ENCODE results near the gene CIZ1. TPM values are rescaled to one million over a fixed set of nuclear protein-coding genes. Genes with fewer than 3 reads are reported as not detected.

The CIZ1 gene
- total RNA-seq, 1 experiment from 2014 or later, result 56.6 TPM

DNA sequence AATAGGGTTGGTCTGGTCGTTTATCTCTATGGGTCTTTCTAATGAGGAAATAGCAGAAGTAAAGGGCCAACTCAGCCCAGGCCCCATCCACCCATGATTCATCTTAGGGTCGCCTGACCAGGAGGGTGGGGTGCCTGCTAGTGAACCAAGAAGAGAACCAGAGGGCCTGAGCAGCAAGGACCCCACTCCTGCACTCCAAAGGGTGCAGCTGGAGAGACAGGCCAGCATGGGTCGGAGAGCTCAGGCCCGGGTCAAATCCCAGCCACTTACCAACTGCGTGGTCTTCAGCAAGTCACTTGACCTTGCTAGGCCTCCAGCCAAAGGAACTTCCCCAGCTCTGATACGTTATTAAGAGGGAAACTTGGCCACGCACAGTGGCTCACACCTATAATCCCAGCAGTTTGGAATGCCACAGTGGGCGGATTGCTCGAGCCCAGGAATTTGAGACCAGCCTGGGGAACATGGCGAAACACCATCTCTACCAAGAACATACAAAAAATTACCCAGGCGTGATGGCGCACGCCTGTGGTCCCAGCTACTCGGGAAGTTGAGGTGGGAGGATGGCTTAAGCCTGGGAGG is 27.0 kb downstream of the CIZ1 start:
- no peak for DNase-seq (ENCODE audit: extremely low read depth, low read depth)

DNA sequence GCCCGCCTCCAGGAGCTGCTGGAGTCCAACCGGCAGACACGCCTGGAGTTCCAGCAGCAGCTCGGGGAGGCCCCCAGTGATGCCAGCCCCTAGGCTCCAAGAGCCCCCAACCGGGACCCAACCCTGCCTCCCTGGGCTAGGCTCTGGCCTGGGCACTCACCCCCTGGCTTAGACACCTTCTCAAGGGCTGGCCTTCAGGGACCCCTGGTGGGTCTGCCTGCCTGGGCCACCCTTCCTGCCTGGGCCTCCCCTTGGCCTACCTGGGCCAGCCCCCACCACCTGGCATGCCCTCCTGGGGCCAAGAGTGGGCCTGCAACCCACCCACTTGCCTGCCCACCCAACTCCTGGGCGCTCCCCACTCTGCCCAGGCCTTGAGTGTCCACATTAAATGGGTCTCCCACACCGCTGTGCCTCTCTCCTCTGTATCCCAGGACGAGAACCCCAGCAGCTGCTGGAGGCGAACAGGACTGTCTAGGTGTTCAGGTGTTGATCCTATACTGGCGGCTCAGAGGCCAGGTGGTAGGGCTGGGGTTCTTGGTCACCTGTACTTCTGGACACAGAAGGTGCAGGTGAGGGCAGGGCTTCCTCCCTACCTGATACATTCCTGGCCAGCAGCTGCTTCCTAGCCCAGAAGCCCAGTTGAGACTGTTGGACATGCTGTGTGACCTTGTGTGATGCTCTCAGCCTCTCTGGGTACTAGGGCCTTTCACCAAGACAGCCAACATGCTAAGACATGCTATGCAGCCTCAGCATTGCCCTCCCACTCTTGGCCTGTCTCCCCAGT is 27.7 kb downstream of the CIZ1 start:
- DNase-seq (ENCODE audit: extremely low read depth, low read depth), result no peak

DNA sequence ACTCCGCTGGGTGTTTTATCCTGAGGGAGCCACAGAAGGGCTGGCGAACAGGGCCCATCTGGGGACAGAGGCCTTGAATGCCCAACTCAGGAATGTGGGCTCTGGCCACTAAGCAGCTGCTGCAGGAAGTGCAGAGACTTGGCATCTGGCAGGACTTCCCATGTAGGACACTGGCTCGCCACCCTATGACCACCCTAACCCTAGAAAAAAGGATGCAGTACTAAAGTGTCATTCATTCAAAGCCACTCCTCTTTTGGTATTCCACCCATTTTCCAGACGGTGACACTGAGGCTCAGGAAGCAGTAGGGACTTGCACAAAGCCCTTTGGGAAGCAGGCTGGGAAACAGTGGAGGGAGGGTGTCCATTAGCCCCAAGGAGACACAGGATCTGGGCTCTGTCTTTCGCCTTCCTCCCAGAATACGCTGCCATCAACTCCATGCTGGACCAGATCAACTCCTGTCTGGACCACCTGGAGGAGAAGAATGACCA is 28.3 kb downstream of the CIZ1 start:
- DNase-seq (ENCODE audit: extremely low read depth, low read depth), result no peak

DNA sequence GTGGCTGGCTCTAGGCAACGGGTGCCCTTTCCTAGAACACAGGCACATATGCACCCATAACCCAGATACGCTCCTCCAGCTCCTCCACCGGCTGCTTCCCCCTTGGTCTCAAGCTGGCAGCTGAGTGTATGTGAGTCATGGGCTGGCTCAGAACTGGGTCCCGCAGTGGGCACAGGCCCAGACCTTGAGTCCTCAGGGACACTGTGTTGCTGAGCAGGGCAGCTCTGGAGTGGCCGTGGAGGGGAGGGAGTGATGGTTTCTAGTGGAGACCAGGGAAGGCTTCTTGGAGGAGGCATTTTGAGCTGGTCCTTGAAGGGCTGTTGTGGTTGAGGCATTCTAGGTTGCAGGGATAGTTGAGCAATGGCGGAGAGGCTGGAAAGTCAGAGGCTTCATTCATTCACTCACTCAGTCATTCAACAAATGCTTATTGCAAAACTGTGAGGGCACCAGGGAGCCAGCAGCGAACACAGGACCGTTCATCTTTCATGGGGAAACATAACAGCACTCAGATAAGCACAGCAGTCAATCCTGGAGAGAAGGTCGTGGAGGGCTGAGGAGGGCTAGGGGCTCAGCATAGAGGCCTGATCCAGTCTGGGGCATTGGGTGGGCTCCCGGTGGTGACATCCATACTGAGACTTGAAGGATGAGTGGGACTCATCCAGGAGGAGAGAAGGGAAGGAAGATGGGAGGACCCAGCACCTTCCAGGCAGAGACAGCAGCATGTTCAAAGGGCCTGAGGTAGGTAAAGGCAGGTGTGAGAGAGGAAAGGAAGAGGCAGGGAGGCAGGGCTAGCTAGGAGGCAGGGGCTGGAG is 29.0 kb downstream of the CIZ1 start:
- no peak for DNase-seq (ENCODE audit: extremely low read depth, low read depth)

DNA sequence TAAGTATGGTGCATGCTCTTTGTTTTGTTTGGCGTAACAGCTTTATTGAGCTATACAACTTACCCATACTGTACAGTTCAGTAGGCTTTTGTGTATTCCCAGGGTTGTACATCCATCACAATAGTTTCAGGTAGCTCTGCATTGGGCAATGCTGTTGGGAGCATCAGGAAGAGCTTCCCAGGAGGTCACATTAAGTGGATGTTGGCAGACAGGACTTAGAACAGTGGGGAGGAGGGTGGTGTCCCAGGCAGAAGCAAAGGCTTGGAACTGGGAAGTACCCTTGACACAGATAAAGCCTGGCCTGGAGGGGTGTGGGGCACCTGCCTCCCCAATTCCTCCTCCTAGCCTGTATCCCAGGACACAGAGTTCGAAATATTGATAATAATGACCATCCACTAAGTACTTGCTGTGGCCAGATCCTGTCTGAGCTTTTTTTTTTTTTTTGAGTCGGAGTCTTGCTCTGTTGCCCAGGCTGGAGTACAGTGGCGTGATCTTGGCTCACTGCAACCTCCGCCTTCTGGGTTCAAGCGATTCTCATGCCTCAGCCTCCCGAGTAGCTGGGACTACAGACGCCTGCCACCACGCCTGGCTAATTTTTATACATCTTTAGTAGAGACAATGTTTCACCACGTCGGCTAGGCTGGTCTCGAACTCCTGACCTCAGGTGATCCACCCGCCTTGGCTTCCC is 30.0 kb downstream of the CIZ1 start:
- DNase-seq (ENCODE audit: extremely low read depth, low read depth), result no peak

DNA sequence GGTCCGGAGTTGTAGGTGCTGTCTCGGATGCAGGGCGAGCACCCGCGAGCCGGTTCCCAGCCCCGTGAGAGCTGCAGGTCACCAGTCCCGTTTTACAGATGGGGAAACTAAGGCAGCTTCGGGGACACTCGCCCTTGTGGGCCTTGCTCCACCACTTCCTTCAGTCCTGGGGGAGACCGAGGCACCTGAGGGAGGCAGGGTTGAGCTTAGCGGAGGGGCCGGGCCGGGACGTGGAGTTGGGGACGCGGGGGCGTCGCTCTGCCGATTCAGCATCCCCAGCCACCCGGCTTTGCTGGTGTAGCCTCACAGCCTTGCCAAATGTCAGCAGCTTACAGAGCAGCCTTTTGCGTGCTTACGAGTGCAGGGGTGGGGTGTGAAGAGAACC is 30.8 kb downstream of the CIZ1 start:
- DNase-seq (ENCODE audit: extremely low read depth, low read depth), result no peak

DNA sequence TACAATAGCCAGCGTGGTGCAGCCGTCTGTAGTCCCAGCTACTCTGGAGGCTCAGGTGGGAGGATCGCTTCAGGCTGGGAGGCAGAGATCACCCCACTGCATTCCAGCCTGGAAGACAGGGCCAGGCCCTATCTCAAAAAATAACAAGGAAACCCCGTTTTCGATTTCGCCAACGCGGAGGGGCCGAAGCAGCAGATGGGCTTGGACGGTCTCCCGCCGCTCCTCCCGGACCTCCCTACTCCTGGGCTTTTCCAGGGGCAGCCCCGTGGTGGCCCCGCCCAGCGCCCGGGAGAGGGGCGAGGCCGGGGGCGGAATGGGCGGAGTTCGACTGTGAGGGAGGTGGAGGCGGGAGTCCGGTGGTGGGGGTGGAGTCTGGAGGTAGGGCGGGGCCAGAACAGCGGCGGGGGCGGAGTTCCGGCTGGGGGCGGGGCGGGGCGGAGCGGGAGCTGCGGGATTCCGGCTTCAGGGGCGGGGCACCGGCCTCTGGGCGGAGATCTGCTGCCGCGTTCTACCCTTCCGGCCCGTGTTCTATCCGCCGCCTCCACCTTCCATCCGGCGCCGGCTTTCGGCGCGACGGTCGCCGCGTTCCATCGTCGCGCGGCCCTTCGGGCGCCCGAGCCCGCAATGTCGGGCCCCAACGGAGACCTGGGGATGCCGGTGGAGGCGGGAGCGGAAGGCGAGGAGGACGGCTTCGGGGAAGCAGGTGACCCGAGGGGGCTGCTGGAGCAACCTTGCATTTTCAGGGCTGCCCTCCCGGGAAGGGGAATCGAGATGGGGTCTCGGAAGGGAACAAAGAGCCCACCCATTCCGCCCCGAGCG is 31.4 kb downstream of the CIZ1 start, which contains the start of gene BBLN:
TSS of gene BBLN (plus strand) at position 482 of the 819 bp plus-strand sequence. CDS start at position 625, 143 bp downstream.
- peak; percentile 92 for DNase-seq (ENCODE audit: extremely low read depth, low read depth)

DNA sequence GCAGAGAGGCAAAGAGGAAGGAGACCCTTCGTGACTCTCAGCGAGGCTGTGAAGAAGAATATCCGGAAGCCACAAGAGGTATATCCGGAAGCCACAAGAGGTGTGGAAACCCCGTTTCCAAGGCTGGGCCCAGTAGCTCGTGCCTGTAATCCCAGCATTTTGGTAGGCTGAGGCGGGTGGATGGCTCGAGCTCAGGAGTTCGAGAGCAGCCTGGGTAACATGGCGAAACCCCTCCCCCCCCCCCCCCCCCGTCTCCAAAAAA is 31.9 kb downstream of the CIZ1 start:
- DNase-seq (ENCODE audit: extremely low read depth, low read depth), result no peak

DNA sequence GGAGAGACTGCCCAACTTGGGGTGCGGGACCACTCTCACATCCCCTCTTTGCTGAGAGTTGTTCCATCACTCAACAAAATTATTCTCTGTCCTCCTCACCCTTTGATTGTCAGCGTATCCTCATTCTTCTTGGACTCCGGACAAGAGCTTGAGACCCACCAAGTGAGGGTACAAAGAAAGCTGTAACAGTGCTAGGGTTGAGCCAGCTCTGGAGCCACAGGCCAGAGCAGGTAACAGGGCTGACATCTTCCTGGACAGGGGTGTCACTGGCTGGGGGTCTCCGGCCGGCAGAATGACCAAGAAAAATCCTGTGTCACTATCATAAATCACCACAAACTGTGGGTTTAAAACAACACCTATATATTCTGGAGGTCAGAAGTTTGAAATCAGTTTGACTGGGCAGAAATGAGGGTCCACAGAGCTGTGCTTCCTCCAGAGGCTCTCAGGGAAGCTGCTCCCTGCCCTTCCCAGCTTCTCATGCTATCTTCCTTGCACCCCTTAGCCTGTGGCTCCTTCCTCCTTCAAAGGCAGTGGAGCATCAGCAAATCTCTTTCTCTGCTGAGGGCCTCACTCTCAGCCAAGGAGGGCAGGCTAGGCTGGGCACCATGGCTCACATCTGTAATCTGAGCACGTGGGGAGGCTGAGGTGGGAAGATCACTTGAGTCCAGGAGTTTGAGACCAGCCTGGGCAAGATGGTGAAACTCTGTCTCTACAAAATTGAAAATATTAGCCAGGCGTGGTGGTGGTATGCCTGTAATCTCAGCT is 35.5 kb downstream of the CIZ1 start:
- no peak for DNase-seq (ENCODE audit: extremely low read depth, low read depth)

DNA sequence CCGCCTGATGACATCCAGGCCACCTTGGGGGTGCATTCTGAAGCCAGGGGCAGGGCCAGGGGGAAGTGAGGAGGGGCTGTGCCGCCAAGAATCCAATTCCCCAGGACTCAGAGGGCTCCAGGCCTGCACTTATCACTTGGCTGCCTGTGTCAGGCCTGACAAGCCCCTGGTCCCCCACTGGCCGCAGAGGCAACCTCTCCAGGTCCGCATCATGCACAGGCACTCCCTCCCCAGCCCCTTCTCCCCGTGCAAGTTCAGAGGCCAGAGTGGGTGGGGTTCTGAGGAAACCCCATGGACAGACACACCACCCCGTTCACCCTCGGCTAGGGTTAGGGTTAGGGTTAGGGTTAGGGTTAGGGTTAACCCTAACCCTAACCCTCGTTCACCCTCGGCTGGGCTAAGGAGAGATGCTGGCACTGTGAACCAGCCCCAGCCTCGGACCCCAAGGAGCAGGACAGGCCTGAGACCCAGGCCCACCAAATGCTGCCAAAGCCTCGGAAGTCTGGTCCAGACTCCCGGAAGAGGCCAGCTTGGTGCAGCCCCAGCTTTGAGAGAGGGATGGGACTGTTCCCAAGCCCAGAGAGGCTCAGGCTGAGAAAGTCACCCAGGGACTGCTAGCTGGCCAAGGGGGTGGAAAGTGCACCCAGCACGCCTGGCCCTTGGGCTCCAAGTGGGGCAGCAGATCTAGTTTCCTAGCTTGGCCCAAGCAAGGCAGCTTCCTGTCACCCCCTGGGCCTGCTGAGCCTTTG is 37.3 kb downstream of the CIZ1 start:
- DNase-seq (ENCODE audit: extremely low read depth, low read depth), result no peak

DNA sequence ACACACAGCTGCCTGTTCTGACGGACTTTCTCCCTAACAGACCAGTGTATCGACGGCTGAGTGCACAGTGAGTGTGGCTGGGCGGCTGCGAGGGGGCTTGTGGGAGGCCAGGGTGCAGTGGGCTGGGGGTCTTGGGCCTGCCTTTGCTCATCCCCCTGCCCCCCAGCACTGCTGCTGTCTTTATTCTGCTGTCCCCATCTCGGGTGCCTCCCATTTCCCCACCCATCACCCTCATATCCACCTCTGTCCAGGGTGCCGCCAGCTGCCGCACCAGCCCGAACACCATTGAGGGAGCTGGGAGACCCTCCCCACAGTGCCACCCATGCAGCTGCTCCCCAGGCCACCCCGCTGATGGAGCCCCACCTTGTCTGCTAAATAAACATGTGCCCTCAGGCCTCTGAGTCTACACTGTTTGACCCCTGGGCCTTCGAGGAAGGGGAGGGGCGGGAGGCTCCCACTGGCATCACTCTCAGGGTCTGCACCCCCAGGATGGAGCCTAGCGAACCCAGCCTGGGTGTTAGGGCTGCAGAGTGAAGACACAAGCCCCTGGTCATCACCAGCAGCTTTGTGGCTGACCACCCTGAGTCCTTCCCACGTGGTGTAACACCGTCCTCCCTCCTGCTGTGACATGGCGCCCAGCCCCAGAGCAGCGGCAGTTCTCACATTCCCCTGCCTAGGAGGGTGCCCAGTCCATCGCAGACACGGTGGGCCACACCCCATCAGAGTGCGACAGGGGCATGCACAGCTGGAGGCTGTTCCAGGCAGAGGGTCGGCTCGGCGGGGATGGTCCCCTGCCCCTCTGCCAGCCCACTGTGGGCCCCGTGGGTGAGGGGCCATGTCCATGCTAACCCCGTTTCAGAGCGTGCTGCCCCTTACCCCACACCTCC is 38.1 kb downstream of the CIZ1 start:
- no peak for DNase-seq (ENCODE audit: extremely low read depth, low read depth)

DNA sequence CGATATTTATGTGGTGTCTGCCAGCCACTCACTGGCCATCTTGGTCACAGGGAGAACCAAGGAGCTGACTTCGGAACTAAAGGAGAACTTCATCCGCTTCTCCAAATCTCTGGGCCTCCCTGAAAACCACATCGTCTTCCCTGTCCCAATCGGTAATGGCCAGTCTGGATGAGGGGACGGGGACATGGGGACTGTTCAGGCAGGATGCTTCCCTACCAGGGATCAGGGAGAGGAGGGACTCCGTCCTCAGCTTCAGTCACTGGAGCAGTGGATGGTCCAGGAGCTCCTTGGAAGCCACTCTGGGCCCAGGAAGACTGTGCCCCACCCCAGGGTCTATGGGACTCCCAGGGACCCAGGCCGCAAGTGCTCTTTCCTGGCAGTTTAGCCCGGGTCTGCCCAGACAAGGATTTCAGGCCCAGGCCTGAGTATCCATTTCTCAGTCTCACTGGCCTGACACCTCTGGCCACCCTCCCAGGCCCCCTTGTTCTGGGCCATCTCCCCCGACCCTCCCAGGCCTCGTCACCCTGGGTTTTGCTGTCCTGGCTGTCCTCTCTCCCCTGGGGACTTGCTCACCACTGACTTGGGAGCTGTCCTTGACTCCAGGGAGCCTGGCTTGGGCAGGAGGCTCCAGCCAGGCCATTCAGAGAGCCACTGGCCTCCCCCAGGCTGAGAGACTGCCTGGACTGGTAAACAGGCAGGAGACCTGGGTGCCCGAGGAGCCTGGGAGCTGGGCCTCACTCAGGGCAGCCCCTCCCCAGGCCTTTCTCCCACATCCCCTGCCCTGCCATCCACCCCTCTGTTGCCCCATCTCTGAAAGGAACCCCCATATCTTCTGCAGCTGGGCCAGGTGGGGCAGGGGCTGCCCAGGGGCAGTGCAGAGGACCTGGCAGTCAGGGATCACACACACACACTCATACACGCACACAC is 39.0 kb downstream of the CIZ1 start:
- no peak for DNase-seq (ENCODE audit: extremely low read depth, low read depth)

DNA sequence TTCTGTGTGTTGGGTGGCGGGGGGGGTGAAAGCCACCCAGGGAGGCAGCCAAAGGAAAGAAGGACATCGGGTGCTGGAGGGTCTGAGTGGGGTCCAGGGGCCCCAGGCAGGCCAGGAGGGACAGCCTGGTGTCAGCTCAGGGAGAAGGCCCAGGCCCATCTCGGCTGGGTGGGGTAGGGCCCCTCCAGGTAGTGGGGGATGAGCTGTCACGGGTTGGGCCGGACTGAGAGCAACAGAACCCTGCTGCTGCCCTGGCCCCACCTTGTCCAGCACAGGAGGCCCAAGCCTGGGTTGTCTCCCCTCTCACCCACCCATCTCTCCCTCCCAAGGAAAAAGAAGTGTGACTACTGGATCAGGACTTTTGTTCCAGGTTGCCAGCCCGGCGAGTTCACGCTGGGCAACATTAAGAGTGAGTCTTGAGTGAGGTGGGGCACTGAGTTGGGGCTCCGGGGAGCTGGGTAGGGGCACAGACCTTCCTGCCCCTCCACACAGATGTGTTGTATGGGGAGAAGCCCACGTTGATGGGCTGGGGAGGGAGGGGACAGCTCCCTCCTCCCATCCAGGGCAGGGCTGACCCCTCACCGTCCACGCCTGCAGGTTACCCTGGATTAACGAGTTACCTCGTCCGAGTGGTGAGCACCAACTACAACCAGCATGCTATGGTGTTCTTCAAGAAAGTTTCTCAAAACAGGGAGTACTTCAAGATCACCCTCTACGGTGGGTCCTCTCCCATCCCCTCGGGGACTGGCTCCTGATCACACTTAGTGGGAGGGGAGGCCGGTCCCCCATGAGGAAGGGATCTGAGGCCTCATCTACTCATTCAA is 39.9 kb downstream of the CIZ1 start:
- no peak for DNase-seq (ENCODE audit: extremely low read depth, low read depth)

DNA sequence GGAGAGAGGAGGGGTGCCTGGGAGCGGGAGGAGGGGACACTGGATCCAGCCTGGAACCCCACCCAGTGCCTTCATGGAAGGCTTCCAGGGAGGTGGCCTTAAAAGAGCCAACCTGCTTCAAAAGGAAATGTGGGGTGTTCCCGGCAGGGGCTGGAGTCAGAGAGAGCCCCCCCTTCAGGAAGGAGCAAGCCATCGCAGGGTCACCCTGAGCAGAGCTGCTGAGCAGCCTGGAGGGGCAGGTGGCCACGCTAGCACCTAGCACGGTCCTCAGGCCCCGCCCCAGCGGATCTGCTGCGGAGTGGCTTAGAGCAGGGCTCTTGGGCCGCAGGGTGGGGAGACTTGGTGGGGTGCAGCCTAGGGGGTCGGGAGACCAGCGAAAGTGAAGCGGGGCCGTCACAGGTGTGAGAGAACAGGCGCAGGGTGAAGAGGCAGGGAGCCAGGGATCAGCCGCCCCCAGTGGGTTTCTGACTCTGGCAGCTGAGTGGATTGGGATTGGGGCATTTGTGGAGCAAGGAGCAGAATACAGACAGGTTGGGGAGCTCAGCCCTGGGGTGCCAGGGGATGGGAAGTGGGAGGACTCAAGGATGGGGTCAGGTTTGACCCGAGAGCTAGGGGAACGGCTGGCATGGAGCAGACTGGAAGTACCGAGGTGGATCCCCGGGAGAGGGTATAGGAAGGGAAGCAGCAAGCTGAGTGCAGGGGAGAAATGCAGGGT is 40.6 kb downstream of the CIZ1 start:
- DNase-seq (ENCODE audit: extremely low read depth, low read depth), result no peak

DNA sequence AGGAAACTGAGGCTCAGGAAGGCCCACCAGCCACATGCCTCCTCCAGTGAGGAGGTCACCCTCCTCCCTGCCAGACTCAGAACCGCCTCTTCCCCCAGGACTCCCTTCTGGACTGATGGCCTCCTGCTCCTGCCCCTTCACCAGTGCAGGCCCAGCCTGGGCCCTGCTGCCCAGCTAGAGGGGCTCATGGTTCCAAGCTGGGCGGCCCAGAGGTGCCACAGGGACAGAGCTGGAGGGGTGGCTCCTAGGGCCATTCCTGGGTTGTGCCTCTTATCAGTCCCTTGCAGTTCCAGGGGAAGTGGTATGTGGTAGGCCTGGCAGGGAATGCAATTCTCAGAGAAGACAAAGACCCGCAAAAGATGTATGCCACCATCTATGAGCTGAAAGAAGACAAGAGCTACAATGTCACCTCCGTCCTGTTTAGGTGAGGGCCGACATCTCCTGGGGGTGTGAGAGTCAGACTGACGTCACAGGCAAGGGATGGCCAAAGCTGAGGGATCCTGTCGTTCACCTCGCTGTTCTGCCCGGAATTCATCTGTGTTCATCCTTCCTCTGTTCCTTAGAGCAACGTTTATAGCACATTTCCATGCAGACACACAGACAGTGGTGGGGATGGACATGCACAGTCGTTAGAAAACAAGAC is 41.3 kb downstream of the CIZ1 start:
- DNase-seq (ENCODE audit: extremely low read depth, low read depth), result no peak
